ENCODE results near the gene THAP11. TPM values are rescaled to one million over a fixed set of nuclear protein-coding genes. Genes with fewer than 3 reads are reported as not detected.

Gene THAP11
- total RNA-seq, 3 donors from 2014 or later (not counting 1 experiment from before 2014, with no cell fraction given): 25.5 to 35.8 (median 30.3) TPM

GRCh38 chr16:67865318-67865717 is 23.2 kb downstream of the THAP11 start:
- intact Hi-C loops (cut with micrococcal nuclease): loop anchor here (2.0 kb wide), 1 partner anchor 49 kb away; no protein-coding TSS in a partner anchor
- 89% methylated on average over 2 of the region's 2 CpGs for WGBS (ENCODE audit: insufficient coverage)
- H3K27ac ChIP-seq (ENCODE audit: low read length): no peak overlapping the region

GRCh38 chr16:67868290-67868689 is 26.2 kb downstream of the THAP11 start:
- no peak for ATAC-seq
- Mint-ChIP-seq H3K36me3 (no peaks in the 10 kb centered on the region), H3K4me3 (no peak overlapping the region), H3K9me3 (no peaks in the 10 kb centered on the region), H3K27ac (no peak overlapping the region), H3K27me3 (ENCODE audit: low read depth in 2 of 2) (no peaks in the 10 kb centered on the region), H3K4me1 (peaks cover 0 to 8% of the 10 kb centered on the region in 2 donors)
- Histone ChIP-seq H3K27ac (ENCODE audit: low read length) (no peak overlapping the region), H3K4me3 (ENCODE audit: low read length) (no peak overlapping the region), H3K27me3 (ENCODE audit: control insufficient read depth, insufficient read depth, low read length) (no peaks in the 10 kb centered on the region), H3K9me3 (ENCODE audit: control insufficient read depth, insufficient read depth, low read length) (no peaks in the 10 kb centered on the region), H3K4me1 (ENCODE audit: control insufficient read depth, insufficient read depth, low read length) (peaks cover 11% of the 10 kb centered on the region), H3K36me3 (ENCODE audit: control insufficient read depth, insufficient read depth, low read length) (peaks cover 11% of the 10 kb centered on the region)
- DNase-seq: no peak
- TF ChIP-seq CTCF (IDR thresholded peaks at IDR 0.05): no peak
- WGBS (ENCODE audit: insufficient coverage): 95% methylated on average over 5 of the region's 6 CpGs
- intact Hi-C loops (cut with micrococcal nuclease): no loop called here

More at GRCh38 chr16:67865318-67865717, 23.2 kb downstream of the THAP11 start:
- peak in 1 of 3 donors; percentile 44 for ATAC-seq
- Histone ChIP-seq H3K4me3 (ENCODE audit: low read length) (no peak overlapping the region), H3K27me3 (ENCODE audit: control insufficient read depth, insufficient read depth, low read length) (no peaks in the 10 kb centered on the region), H3K4me1 (ENCODE audit: control insufficient read depth, insufficient read depth, low read length) (no peaks in the 10 kb centered on the region), H3K9me3 (ENCODE audit: control insufficient read depth, insufficient read depth, low read length) (no peaks in the 10 kb centered on the region), H3K36me3 (ENCODE audit: control insufficient read depth, insufficient read depth, low read length) (peaks cover 10% of the 10 kb centered on the region)
- no peak for TF ChIP-seq CTCF (IDR thresholded peaks at IDR 0.05)
- peak in 1 of 2 donors; percentile 51 for DNase-seq
- Mint-ChIP-seq H3K27ac (no peak overlapping the region), H3K27me3 (ENCODE audit: low read depth in 2 of 2) (no peaks in the 10 kb centered on the region), H3K36me3 (no peaks in the 10 kb centered on the region), H3K4me3 (no peak overlapping the region), H3K4me1 (peaks cover 11 to 13% of the 10 kb centered on the region in 2 donors), H3K9me3 (no peaks in the 10 kb centered on the region)

GRCh38 chr16:67869653-67870052 is 27.5 kb downstream of the THAP11 start:
- Histone ChIP-seq H3K9me3 (ENCODE audit: control insufficient read depth, insufficient read depth, low read length) (no peaks in the 10 kb centered on the region), H3K36me3 (ENCODE audit: control insufficient read depth, insufficient read depth, low read length) (peaks cover 11% of the 10 kb centered on the region), H3K27me3 (ENCODE audit: control insufficient read depth, insufficient read depth, low read length) (no peaks in the 10 kb centered on the region), H3K27ac (ENCODE audit: low read length) (no peak overlapping the region), H3K4me1 (ENCODE audit: control insufficient read depth, insufficient read depth, low read length) (peaks cover 24% of the 10 kb centered on the region), H3K4me3 (ENCODE audit: low read length) (no peak overlapping the region)
- no peak for TF ChIP-seq CTCF (IDR thresholded peaks at IDR 0.05)
- intact Hi-C loops (cut with micrococcal nuclease): no loop called here
- Mint-ChIP-seq H3K27ac (no peak overlapping the region), H3K27me3 (ENCODE audit: low read depth in 2 of 2) (no peaks in the 10 kb centered on the region), H3K4me3 (no peak overlapping the region), H3K9me3 (no peaks in the 10 kb centered on the region), H3K36me3 (no peaks in the 10 kb centered on the region), H3K4me1 (peaks cover 12 to 21% of the 10 kb centered on the region in 2 donors)
- DNase-seq (no peak), ATAC-seq (no peak)
- WGBS (ENCODE audit: insufficient coverage): 97% methylated on average over 7 of the region's 7 CpGs

- 92% methylated on average over 3 of the region's 3 CpGs for WGBS (ENCODE audit: insufficient coverage)
- H3K36me3 ChIP-seq (ENCODE audit: control insufficient read depth, insufficient read depth, low read length): peaks cover 13% of the 10 kb centered on the region
- Mint-ChIP-seq H3K4me1 (peaks cover 27 to 37% of the 10 kb centered on the region in 2 donors), H3K27me3 (ENCODE audit: low read depth in 2 of 2) (no peaks in the 10 kb centered on the region), H3K9me3 (no peaks in the 10 kb centered on the region), H3K4me3 (no peak overlapping the region), H3K27ac (peak overlapping the region; percentile 90), H3K36me3 (no peaks in the 10 kb centered on the region)
- DNase-seq: no peak
- no peak overlapping the region for H3K27ac ChIP-seq (ENCODE audit: low read length)
- TF ChIP-seq CTCF (IDR thresholded peaks at IDR 0.05): no peak
- H3K4me1 ChIP-seq (ENCODE audit: control insufficient read depth, insufficient read depth, low read length): peaks cover 24% of the 10 kb centered on the region
- H3K4me3 ChIP-seq (ENCODE audit: low read length): no peak overlapping the region
- ATAC-seq: no peak
- H3K27me3 ChIP-seq (ENCODE audit: control insufficient read depth, insufficient read depth, low read length): no peaks in the 10 kb centered on the region
- no peaks in the 10 kb centered on the region for H3K9me3 ChIP-seq (ENCODE audit: control insufficient read depth, insufficient read depth, low read length)
- intact Hi-C loops (cut with micrococcal nuclease): no loop called here
Observed at GRCh38 chr16:67871256-67871655, 29.1 kb downstream of the THAP11 start.

Measured in natural killer cell (primary cell).